ENCODE results near the gene CES4A.

GRCh38 chr16:66979011-66979717 is 9.2 kb upstream of the CES4A start:
- TF ChIP-seq CTCF (IDR thresholded peaks at IDR 0.05) (no peak), POLR2A (IDR thresholded peaks at IDR 0.05) (no peak)
